ENCODE data around the gene SLC6A5. TPM values are rescaled to one million over a fixed set of nuclear protein-coding genes. Genes with fewer than 3 reads are reported as not detected.

Gene SLC6A5
- total RNA-seq, 1 experiment from 2014 or later, result not detected

DNA sequence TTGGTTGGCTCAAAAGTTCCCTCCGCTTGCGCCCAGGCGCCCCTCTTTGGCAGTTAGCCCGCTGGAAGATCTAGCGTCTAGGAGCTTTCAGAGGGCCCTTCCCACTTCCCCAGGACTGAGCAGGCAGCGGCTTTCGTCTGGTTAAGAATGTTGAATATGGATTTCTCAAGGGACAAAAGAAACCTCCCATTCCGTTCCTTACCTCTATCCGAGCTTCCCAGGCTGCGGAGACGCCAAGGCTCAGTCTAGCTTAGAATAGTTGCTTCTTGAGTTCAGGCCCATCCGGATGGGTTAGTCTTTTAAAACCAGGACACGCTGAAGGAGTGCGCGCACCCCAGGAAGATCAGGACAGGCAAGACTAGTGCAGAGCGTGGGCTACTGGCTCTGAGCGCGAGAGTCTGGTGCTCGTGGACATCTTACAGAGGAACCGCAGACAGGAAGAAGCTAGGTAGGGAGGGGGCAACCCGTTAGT, 71.6 kb downstream of the SLC6A5 start:
- Histone ChIP-seq H2AFZ (ENCODE audit: low read depth, low read length, poor library complexity, severe bottlenecking) (no peak overlapping the region), H3K27ac (ENCODE audit: low read depth, low read length) (no peak overlapping the region), H3K79me2 (ENCODE audit: insufficient read depth, low read length) (no peaks in the 10 kb centered on the region), H3K36me3 (ENCODE audit: control insufficient read depth in 1 of 2, insufficient read depth in 2 of 2, low read length in 2 of 2) (no peaks in the 10 kb centered on the region), H3K9ac (ENCODE audit: low read length) (no peak overlapping the region), H4K20me1 (ENCODE audit: insufficient read depth) (no peaks in the 10 kb centered on the region), H3K27me3 (ENCODE audit: insufficient read depth, low read length) (peaks cover 7% of the 10 kb centered on the region; the same call in 1 of the 2 replicates), H3K4me3 (replicated peaks in 1 of 2; ENCODE audit: low read depth in 1 of 2, low read length in 2 of 2) (no peak overlapping the region), H3K9me2 (ENCODE audit: insufficient read depth) (no peaks in the 10 kb centered on the region), H3K4me2 (ENCODE audit: low read length) (no peak overlapping the region), H3K9me3 (ENCODE audit: control insufficient read depth in 1 of 2, insufficient read depth in 1 of 2, low read depth in 1 of 2, low read length in 2 of 2) (no peaks in the 10 kb centered on the region), H3K4me1 (ENCODE audit: control insufficient read depth in 1 of 2, insufficient read depth in 2 of 2, low read length in 2 of 2) (no peaks in the 10 kb centered on the region)
- ATAC-seq, result no peak
- BruUV-seq (replicated peaks), result no TSS peak
- ChIA-PET CTCF (no interaction called here), RAD21 (ENCODE audit: low non-redundant PET in 1 of 2, low total read pairs in 2 of 2, uncharacterized antibody in 2 of 2, unreplicated experiment in 2 of 2) (no interaction called here), POLR2A (no interaction called here)
- no peak for DNase-seq (ENCODE audit: low read depth, low spot score)
- intact Hi-C loops (cut with micrococcal nuclease), result no loop called here
- TF ChIP-seq, protein P1, sequence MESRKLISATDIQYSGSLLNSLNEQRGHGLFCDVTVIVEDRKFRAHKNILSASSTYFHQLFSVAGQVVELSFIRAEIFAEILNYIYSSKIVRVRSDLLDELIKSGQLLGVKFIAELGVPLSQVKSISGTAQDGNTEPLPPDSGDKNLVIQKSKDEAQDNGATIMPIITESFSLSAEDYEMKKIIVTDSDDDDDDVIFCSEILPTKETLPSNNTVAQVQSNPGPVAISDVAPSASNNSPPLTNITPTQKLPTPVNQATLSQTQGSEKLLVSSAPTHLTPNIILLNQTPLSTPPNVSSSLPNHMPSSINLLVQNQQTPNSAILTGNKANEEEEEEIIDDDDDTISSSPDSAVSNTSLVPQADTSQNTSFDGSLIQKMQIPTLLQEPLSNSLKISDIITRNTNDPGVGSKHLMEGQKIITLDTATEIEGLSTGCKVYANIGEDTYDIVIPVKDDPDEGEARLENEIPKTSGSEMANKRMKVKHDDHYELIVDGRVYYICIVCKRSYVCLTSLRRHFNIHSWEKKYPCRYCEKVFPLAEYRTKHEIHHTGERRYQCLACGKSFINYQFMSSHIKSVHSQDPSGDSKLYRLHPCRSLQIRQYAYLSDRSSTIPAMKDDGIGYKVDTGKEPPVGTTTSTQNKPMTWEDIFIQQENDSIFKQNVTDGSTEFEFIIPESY (IDR thresholded peaks at IDR 0.05; ENCODE audit: extremely low read depth, insufficient replicate concordance, low read length), result no peak
- no peak for TF ChIP-seq SP1 (IDR thresholded peaks at IDR 0.05; ENCODE audit: low read depth)
- TF ChIP-seq, protein P2, sequence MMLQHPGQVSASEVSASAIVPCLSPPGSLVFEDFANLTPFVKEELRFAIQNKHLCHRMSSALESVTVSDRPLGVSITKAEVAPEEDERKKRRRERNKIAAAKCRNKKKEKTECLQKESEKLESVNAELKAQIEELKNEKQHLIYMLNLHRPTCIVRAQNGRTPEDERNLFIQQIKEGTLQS (IDR thresholded peaks at IDR 0.05), result no peak

DNA sequence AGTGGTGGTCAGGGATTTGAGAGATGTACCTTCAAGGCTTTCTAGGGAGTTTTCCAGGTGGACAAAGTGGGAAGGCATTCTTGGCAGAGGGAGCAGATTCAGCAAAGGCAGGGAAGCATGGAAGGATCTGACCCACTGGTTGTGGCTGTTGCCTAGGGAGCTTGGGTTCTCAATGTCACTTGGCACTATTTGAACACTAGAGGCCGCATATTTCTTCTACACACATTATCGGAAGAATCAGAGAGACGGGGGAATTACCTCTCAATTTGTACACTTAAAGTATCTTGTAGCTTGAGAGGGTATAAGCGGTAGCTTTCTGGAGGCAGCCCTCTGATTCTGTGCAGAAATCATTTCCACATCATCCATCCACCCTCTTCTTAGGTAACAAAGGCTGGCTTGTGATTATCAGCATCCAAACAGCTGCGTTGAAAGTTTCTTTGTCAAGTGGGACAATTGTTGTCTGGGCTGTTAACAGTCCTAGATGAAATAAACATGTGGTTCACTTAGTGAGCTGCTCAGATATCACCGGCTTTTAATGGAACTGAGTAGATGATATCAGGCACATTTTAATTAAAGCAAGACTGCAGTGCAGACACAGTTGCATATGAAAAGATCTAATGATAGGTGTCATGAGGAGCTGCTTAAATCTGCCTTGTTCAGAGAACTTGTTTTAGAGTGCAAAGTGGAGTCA, 72.6 kb downstream of the SLC6A5 start:
- no peak overlapping the region for H3K9ac ChIP-seq (ENCODE audit: low read length)
- no peaks in the 10 kb centered on the region for H3K79me2 ChIP-seq (ENCODE audit: insufficient read depth, low read length)
- H2AFZ ChIP-seq (ENCODE audit: low read depth, low read length, poor library complexity, severe bottlenecking), result no peak overlapping the region
- POLR2A ChIA-PET, result no interaction called here
- peaks cover 7% of the 10 kb centered on the region; the same call in 1 of the 2 replicates for H3K27me3 ChIP-seq (ENCODE audit: insufficient read depth, low read length)
- no peaks in the 10 kb centered on the region for H3K9me3 ChIP-seq (ENCODE audit: control insufficient read depth in 1 of 2, insufficient read depth in 1 of 2, low read depth in 1 of 2, low read length in 2 of 2)
- no peak overlapping the region for H3K4me2 ChIP-seq (ENCODE audit: low read length)
- no peak overlapping the region for H3K27ac ChIP-seq (ENCODE audit: low read depth, low read length)
- RAD21 ChIA-PET (ENCODE audit: low non-redundant PET in 1 of 2, low total read pairs in 2 of 2, uncharacterized antibody in 2 of 2, unreplicated experiment in 2 of 2), result no interaction called here
- ATAC-seq, result peak; percentile 68
- TF ChIP-seq, protein P3, sequence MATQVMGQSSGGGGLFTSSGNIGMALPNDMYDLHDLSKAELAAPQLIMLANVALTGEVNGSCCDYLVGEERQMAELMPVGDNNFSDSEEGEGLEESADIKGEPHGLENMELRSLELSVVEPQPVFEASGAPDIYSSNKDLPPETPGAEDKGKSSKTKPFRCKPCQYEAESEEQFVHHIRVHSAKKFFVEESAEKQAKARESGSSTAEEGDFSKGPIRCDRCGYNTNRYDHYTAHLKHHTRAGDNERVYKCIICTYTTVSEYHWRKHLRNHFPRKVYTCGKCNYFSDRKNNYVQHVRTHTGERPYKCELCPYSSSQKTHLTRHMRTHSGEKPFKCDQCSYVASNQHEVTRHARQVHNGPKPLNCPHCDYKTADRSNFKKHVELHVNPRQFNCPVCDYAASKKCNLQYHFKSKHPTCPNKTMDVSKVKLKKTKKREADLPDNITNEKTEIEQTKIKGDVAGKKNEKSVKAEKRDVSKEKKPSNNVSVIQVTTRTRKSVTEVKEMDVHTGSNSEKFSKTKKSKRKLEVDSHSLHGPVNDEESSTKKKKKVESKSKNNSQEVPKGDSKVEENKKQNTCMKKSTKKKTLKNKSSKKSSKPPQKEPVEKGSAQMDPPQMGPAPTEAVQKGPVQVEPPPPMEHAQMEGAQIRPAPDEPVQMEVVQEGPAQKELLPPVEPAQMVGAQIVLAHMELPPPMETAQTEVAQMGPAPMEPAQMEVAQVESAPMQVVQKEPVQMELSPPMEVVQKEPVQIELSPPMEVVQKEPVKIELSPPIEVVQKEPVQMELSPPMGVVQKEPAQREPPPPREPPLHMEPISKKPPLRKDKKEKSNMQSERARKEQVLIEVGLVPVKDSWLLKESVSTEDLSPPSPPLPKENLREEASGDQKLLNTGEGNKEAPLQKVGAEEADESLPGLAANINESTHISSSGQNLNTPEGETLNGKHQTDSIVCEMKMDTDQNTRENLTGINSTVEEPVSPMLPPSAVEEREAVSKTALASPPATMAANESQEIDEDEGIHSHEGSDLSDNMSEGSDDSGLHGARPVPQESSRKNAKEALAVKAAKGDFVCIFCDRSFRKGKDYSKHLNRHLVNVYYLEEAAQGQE (IDR thresholded peaks at IDR 0.05; ENCODE audit: low read depth), result no peak
- TF ChIP-seq, protein P4, sequence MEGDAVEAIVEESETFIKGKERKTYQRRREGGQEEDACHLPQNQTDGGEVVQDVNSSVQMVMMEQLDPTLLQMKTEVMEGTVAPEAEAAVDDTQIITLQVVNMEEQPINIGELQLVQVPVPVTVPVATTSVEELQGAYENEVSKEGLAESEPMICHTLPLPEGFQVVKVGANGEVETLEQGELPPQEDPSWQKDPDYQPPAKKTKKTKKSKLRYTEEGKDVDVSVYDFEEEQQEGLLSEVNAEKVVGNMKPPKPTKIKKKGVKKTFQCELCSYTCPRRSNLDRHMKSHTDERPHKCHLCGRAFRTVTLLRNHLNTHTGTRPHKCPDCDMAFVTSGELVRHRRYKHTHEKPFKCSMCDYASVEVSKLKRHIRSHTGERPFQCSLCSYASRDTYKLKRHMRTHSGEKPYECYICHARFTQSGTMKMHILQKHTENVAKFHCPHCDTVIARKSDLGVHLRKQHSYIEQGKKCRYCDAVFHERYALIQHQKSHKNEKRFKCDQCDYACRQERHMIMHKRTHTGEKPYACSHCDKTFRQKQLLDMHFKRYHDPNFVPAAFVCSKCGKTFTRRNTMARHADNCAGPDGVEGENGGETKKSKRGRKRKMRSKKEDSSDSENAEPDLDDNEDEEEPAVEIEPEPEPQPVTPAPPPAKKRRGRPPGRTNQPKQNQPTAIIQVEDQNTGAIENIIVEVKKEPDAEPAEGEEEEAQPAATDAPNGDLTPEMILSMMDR (IDR thresholded peaks at IDR 0.05 in 2 of 3, conservative IDR thresholded peaks at IDR 0.05 in 1 of 3; ENCODE audit: borderline replicate concordance in 1 of 3, insufficient read depth in 1 of 3, low read depth in 2 of 3, low read length in 2 of 3), result peak in 2 of 3 experiments; percentile 30 to 35; a peak in 4 of 6 replicates
- no peaks in the 10 kb centered on the region for H3K4me1 ChIP-seq (ENCODE audit: control insufficient read depth in 1 of 2, insufficient read depth in 2 of 2, low read length in 2 of 2)
- intact Hi-C loops (cut with micrococcal nuclease), result loop anchor here (1.0 kb wide), 2 partner anchors 24 to 544 kb away; no protein-coding TSS in a partner anchor
- peak; percentile 0 for DNase-seq (ENCODE audit: low read depth, low spot score)
- no peaks in the 10 kb centered on the region for H4K20me1 ChIP-seq (ENCODE audit: insufficient read depth)
- CTCF ChIA-PET, result interaction anchor here (1.2 kb wide), 1 partner anchor 544 kb away, joined by 3 read pairs; no protein-coding TSS in a partner anchor
- H3K36me3 ChIP-seq (ENCODE audit: control insufficient read depth in 1 of 2, insufficient read depth in 2 of 2, low read length in 2 of 2), result no peaks in the 10 kb centered on the region
- BruUV-seq (replicated peaks), result no TSS peak
- H3K4me3 ChIP-seq (replicated peaks in 1 of 2; ENCODE audit: low read depth in 1 of 2, low read length in 2 of 2), result no peak overlapping the region
- H3K9me2 ChIP-seq (ENCODE audit: insufficient read depth), result no peaks in the 10 kb centered on the region

Measured in HCT116 (cell line).